AG04449 (cell line): ENCODE measurements around the gene TERT.
"Not testable (repeated sequence)": the region's sequence is repeated elsewhere in the genome, so short reads cannot be mapped to it uniquely, and the experiment has no call there.

ENCODE experiments used
- CTCF ChIA-PET: fragments of 350-600 bp; formaldehyde crosslinking; extraction: SDS; loops from one replicate; lab custom pipeline; 2021; ENCODE audit warnings: antibody characterized with exemption; lab: Yijun Ruan, JAX
- POLR2A ChIA-PET: fragments of 400-600, 350-600 bp; formaldehyde crosslinking; extraction: SDS; loops from one replicate; lab custom pipeline; 2020; ENCODE audit warnings: antibody characterized with exemption, inconsistent platforms; lab: Yijun Ruan, JAX
- DNase-seq: peaks from one replicate; pipeline ENCODE4 v3.0.0-alpha.2; 2010; ENCODE audit warnings: low read depth, low spot score
- H3K4me3 ChIP-seq: 2 replicates; pipeline ENCODE4 v1.5.1; 2011; ENCODE audit warnings: low read depth, mild to moderate bottlenecking, control low read depth, low read length
- TF ChIP-seq, protein P1 (sequence below): IDR thresholded peaks from one replicate; pipeline ENCODE4 v1.5.1; 2011; ENCODE audit warnings: mild to moderate bottlenecking, moderate library complexity, low read length, control low read depth, inconsistent platforms; ENCODE audit not compliant: insufficient read depth; ENCODE audit errors: missing control alignments

The TERT gene

DNA sequence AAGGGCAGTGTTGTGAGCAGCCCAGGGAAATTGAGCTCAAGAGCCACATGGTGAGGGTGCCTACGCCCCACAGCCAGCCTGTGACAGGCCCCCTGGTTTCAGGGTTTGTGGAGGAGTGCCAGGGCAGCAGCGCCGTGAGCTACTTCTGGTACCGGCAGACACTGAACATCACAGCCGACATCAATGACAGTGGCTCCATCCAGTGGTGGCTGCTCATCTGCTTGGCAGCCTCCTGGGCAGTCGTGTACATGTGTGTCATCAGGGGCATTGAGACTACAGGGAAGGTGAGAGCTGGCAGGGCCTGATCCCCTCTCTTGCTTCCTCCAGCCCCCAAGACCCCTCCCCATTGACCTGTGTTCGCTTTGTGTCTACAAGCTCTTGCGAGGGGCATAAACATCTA, 59.5 kb downstream of the TERT start:
- CTCF ChIA-PET = no interaction called here
- no peak overlapping the region for H3K4me3 ChIP-seq
- POLR2A ChIA-PET = no interaction called here
- TF ChIP-seq, protein P1, sequence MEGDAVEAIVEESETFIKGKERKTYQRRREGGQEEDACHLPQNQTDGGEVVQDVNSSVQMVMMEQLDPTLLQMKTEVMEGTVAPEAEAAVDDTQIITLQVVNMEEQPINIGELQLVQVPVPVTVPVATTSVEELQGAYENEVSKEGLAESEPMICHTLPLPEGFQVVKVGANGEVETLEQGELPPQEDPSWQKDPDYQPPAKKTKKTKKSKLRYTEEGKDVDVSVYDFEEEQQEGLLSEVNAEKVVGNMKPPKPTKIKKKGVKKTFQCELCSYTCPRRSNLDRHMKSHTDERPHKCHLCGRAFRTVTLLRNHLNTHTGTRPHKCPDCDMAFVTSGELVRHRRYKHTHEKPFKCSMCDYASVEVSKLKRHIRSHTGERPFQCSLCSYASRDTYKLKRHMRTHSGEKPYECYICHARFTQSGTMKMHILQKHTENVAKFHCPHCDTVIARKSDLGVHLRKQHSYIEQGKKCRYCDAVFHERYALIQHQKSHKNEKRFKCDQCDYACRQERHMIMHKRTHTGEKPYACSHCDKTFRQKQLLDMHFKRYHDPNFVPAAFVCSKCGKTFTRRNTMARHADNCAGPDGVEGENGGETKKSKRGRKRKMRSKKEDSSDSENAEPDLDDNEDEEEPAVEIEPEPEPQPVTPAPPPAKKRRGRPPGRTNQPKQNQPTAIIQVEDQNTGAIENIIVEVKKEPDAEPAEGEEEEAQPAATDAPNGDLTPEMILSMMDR = no peak
- no peak for DNase-seq

DNA sequence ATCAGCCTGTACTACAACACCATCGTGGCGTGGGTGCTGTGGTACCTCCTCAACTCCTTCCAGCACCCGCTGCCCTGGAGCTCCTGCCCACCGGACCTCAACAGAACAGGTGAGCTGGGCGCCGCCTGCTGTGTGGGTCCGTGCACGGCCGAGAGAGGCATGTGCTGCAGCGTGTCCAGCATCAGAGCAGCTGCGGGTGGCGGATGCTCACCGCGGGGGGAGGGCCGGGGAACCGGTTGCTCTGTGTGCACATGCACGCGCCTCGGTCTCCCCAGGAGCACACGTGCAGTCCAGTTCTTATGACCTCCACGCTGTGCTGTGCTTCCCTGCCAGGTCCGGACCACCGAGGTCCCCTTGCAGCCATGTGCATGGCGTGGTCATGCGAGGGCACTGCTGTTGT, 62.1 kb downstream of the TERT start:
- H3K4me3 ChIP-seq = no peak overlapping the region
- CTCF ChIA-PET = no interaction called here
- DNase-seq = no peak
- POLR2A ChIA-PET = no interaction called here
- TF ChIP-seq, protein P1 = no peak

DNA sequence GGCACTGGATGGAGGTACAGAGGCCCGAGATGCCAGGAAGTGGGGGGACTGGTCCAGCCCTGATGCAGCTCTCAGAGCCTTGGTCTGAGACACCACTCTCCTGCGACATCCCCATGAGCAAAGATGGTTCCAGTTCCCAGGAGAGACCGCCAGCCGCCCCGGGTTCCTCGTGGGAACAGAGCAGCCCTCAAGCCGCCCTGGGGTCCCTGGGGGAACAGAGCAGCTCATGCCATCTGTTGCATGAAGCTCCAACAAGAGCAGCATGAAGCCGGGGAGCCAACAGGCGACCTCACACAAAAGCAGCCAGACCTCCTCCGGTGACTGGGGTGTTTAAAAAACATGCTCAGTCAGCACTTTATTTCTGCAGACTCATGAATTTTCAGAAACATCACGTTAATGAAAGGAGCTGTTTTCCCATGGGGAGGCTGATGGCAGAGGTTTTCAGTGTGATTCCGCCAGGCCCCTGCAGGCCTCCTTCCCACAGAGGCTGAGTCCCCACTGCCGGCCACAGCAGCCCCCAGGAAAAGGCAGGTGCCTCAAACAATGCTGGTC, 63.4 kb downstream of the TERT start:
- POLR2A ChIA-PET = no interaction called here
- no peak for DNase-seq
- CTCF ChIA-PET = no interaction called here
- H3K4me3 ChIP-seq = no peak overlapping the region
- TF ChIP-seq, protein P1 = no peak

DNA sequence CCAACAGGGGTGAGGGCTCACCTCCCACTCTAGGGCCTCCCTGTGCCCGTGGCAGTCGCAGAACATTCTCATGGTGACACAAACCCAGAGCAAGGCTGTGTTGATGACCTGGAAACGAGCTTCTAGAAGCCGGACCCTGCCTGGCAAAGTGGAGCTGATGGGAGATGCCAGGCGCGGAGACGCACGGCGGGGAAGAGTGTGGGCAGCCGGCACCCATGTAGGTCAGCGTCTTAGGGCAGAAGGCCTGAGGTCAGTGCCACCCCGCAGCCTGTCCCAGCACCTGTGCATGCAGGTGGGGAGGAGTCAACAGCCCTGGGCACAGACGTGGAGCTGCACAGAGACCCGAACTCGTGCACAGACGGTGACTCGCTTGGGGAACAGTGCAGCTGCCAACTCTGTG, 64.3 kb downstream of the TERT start:
- ChIA-PET CTCF (no interaction called here), POLR2A (no interaction called here)
- H3K4me3 ChIP-seq = no peak overlapping the region
- no peak for DNase-seq
- TF ChIP-seq, protein P1 = no peak

DNA sequence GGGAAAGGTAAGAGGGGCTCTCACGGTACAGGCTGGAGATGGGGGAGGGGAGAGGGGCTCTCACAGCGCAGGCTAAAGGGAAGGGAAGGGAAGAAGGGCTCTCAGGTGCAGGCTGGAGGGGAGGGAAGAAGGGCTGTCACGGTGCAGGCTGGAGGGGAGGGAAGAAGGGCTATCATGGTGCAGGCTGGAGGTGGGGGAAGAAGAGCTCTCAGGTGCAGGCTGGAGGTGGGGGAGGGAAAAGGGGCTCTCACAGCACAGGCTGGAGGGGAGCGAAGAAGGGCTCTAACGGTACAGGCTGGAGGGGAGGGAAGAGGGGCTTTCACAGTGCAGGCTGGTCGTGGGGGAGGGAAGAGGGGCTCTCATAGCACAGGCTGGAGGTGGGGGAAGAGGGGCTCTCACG, 65.0 kb downstream of the TERT start:
- no peak for DNase-seq
- POLR2A ChIA-PET = no interaction called here
- CTCF ChIA-PET = no interaction called here
- H3K4me3 ChIP-seq = no peak overlapping the region
- TF ChIP-seq, protein P1 = no peak

DNA sequence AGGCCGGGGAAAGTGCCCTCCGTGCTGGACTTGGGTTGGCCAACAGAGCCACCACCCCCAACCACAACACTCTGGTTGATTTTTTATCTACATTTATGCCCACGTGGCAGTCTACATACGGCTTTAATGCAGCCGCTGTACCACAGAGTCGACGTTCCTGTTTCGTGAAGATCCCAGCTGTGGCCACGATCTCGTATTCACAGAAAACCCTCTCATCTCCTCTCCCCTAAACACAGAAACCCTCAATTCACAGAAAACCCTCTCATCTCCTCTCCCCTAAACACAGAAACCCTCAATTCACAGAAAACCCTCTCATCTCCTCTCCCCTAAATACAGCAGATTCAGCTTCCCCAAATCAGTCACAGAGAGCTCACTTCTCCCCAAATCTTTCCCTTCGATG, 65.8 kb downstream of the TERT start:
- POLR2A ChIA-PET, CTCF ChIA-PET, DNase-seq, H3K4me3 ChIP-seq: not testable (repeated sequence)

DNA sequence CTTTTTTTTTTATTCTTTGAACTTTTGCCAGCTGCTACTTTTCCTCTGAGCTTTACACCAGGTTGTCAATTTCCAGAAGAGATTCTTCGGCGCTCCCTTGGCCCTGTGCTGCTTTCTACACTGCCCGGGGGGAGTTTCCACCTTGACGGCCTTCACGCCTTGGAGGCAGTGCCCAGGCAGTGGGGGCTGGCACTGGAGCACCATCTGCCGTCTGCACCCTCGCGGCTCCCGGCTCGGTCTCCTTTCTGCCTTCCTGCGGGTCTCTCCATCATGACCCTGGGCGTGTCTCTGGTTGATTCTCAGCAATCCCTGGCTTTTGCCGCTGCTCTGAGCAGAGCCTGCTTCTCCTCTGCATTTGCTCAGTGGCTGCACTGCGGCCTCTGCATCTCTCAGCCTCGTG, 66.7 kb downstream of the TERT start:
- no peak for DNase-seq
- no peak overlapping the region for H3K4me3 ChIP-seq
- ChIA-PET POLR2A (interaction anchor here (0.6 kb wide), 1 partner anchor 9 kb away, joined by 3 read pairs; no protein-coding TSS in a partner anchor), CTCF (no interaction called here)
- TF ChIP-seq, protein P1 = no peak
